DLD1 (cell line): ENCODE measurements around the gene NDUFAF3.

Experiments used
- in situ Hi-C: cut with HindIII; loops from 2 replicates; pipeline ENCODE4 v1.10.0; 2017; ENCODE audit warnings: low sequenced_read_pairs

The NDUFAF3 gene

DNA sequence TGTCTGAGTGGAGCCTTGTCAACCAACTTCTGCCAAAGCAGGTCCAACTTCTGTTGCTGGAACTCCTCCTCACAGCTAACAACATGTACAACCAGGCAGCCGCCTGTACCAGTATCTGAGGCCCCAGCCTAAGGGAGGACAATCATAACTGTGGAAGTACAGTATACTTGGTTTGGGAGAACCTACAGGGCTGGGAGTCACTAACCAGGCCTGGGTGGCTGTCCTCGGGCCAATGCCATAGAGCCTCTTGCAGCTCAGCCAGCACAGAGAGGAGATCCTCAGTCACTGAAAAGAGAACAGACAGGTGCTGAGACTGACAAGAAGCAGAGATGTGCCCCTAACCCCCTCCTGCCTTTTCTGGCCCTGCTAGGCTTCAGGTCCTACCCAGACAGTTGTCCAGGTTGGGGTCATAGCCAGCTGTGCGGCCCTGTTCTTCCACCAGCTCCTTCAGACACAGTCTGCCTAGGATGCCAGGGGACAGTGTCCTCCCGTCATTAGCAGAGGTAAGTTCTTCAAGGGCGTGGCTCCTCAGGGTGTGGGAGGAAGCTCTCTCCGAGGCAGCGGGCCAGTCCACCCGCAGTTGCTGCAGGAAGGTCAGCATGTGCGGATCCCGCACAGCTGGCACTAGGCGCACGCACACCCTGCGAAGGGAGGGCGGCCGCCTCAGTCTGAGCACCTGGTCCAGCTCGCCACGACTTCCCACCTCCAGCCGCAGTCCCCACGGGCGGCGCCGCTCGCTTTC lies 4.5 kb upstream of the NDUFAF3 start:
- in situ Hi-C loops = no loop called here

- in situ Hi-C loops = no loop called here
Observed at GRCh38 chr3:49017971-49018706, 3.8 kb upstream of the NDUFAF3 start, which contains the start of gene DALRD3. Gene DALRD3 (minus strand): TSS chr3:49018580. CDS start chr3:49018564, 16 bp downstream.

DNA sequence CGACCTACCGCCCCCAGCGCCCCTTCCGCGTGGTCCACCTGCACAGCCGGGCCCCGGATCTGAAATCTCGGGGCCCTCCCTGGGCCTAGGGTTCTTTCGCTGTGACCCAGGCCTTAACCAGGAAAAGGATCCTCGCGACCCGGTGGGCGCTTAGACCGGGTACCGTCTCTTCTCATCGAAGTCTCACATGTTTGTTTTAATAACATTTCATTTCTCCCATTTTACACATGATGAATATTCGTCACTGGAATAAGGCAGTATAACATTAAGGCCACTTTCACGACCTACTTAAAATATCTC lies 3.3 kb upstream of the NDUFAF3 start:
- in situ Hi-C loops = no loop called here

DNA sequence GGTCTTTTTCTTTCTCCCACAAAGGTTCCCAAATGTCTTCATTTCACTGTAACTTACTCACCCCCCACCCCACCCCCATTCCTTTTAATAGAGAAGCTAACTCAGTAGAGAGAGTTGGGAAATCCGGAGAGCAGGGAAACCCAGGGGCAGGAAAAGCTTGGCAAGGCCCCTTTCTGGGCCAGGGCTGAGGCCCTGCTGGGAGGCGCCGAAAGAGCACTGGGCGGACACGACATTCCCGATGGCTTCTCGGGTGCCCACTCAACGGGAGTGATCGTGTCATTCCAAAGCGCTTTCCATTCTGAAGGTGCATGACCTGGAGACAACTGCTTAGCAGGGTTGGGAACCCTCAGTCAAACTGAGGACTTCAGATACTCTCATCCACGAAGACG lies 2.0 kb upstream of the NDUFAF3 start:
- in situ Hi-C loops = no loop called here

GRCh38 chr3:49020330-49021212 lies 1.4 kb upstream of the NDUFAF3 start:
- in situ Hi-C loops = no loop called here

GRCh38 chr3:49021213-49021812 lies 608 bp upstream of the NDUFAF3 start:
- in situ Hi-C loops = no loop called here

DNA sequence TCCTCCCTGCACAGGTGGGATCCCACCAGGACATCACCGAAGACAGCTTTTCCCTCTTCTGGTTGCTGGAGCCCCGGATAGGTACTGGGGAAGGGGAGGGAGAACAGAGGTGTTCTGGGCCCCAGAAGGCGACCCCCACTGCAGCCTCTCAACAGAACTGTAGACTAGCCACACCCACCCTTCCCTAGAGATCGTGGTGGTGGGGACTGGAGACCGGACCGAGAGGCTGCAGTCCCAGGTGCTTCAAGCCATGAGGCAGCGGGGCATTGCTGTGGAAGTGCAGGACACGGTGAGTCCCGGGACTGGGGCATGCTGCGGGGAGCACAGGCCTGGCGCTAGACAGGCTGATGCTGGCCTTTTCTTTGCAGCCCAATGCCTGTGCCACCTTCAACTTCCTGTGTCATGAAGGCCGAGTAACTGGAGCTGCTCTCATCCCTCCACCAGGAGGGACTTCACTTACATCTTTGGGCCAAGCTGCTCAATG lies 809 bp downstream of the NDUFAF3 start:
- in situ Hi-C loops = no loop called here

DNA sequence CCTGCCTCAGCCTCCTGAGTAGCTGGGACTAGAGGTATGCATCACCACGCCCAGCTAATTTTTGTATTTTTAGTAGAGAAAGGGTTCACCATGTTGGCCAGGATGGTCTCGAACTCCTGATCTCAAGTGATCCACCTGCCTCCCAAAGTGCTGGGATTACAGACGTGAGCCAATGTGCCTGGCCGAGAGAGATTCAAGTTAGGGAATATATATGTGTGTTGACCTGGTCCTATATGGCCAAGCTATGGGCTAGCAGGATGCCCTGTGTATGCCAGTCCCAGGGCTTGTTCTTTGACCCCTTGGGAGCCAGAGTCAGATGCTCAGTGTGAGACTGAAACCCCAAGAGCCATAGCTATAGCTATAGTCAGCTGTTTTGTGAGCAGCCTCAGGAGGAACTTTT lies 1.9 kb downstream of the NDUFAF3 start:
- in situ Hi-C loops = no loop called here

GRCh38 chr3:49024449-49024848 lies 2.5 kb downstream of the NDUFAF3 start:
- in situ Hi-C loops = no loop called here

DNA sequence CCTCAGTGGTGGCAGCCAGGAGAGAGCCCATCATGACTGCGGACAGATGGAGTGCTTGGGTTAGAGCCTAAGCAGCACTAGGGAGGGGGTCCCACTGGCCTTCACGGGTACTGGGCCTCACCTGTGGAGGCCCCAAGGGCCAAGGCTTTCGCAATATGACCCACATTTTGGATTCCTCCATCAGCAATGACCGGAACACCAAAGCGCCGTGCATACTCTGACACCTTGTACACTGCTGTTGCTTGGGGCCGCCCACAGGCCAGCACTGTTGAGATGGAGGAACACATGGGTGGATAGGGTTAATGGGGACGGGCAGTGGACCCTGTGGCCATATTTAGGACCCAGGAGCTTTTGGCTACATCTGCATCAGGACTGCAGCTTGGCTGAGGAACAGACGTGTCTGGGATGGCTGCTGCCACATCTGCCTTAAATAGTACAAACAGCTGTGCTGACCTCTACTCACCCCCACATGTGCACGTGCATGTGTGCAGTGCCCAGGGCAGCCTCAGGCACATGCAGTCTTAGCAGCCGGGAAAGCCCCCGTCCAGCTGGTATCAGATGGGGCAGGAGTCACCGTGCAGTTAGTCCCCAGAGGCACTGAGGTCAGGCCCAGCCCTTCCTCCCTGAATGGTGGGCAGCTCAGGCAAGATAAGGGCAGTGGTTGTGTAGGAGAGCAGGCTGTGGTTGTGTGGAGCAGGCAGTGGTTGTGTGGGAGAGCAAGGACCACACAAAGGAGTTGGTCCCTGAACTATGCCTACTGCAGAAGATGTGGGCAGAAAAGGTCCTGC lies 3.3 kb downstream of the NDUFAF3 start:
- in situ Hi-C loops = no loop called here

DNA sequence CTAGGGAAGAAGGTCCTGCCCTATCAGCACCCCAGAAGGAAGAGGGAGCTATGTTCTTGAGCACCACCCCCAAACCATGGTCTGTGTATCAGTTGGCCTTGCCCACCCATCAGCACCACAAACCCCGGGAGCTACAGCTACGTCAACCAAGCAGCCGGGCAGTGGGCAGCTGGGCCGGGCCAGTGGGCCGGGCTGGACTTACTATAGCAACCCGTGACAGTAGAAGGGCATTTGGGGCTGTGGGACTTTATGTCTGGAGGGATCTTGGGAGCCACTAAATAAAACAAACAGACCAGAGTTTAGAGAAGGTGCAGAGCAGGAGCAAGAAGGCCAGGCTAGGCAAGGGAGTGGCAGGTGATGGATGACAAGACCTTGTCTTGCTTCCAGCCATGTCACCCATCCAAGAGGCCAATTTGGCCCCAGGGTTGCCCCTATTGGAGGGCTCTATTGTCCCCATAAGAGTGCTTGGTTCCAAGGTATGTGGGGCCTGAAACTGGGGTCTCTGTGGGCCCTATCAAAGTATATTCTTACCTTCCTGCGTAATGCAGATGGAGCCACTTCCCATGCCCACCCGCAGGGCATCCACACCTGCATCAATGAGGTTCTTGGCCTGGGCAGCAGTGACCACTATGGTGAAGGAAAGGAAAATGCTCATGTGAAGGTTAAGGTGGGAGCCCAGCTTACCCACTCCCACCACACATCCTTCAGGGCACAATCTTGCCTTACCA lies 4.0 kb downstream of the NDUFAF3 start:
- in situ Hi-C loops = no loop called here

- in situ Hi-C loops = no loop called here
Observed at GRCh38 chr3:49026536-49026935, 4.6 kb downstream of the NDUFAF3 start.

GRCh38 chr3:49027634-49028033 lies 5.7 kb downstream of the NDUFAF3 start:
- in situ Hi-C loops = no loop called here

DNA sequence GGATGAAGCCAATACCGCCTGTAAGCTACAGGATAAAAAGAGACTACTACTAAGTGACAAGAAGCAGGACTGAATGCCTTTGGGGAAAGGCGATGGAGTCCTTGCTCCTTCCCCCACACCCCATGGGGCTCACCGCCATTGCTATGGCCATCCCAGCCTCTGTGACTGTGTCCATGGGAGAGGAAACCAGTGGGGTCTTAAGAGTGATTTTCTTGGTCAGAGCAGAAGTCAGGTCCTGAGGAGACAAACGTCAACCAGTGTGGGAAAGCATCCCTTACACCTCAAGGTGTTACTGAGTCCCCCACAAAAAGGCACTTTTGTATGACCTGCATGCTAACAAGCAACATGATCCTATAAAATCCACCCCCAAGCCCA lies 6.4 kb downstream of the NDUFAF3 start:
- in situ Hi-C loops = no loop called here

DNA sequence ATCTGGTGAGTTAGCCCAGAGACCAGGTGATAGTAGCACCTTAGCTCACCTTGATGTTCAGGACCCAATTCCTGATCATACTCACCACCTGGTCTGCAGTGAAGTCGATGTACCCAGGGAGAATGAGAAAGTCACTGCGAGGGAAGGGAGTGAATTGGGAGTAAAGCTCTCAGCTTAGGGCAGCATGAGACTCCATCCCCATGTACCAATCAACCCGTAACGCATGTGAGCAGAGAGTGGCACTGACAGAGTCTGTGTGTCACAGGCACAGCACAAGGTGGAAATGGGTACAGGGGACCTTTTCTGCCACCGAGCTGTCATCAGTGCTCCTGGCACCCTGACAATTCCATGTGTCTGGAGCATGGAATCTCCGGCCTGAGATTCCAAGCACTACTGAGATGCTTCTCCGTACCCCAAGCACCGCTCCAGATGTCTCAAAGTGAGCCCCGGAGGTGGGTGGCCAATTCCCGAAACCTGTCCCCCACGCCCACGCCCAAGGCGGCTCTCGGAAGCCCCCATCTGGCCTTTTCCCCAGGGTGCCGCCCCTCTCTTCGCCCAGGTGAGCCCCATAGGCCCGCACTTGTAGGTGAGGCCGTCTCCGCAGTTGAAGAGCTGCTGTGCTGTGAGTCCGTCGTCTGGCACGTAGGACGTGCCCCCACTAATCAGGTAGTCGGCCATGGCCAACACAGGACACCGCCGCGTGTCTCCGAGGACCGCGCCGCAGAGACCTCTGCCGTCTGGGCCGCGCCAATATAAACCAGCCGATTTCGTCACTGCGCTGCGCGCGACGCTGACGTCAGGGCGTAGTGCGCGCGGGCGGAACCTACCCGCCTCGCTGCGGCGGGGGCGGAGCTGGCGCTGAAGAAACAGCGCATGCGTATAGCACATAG lies 7.0 kb downstream of the NDUFAF3 start, which contains the start of gene IMPDH2:
IMPDH2 (minus strand) TSS at position 726 of the 890 bp plus-strand sequence; CDS start at position 678, 48 bp downstream.
- in situ Hi-C loops = no loop called here

DNA sequence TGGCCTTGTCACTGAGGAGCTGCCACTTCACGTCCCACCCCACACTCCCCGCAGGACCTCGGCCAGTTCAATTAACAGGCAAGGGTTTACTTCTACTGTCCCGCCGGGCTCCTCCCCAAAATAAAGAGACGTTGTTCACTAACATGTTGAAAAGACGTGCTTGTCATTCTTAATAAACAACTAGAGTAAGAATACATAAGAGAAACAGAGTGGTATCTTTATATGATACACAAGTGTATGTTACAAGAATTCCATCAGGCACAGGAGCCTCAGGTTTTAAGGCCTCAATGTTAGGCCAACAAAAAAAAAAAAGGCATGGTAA lies 7.6 kb downstream of the NDUFAF3 start:
- in situ Hi-C loops = no loop called here

- in situ Hi-C loops = no loop called here
Observed at GRCh38 chr3:49030321-49030720, 8.4 kb downstream of the NDUFAF3 start.

- in situ Hi-C loops = no loop called here
Observed at GRCh38 chr3:49032646-49033304, 10.9 kb downstream of the NDUFAF3 start.
